ENCODE data around the gene MPST.

DNA sequence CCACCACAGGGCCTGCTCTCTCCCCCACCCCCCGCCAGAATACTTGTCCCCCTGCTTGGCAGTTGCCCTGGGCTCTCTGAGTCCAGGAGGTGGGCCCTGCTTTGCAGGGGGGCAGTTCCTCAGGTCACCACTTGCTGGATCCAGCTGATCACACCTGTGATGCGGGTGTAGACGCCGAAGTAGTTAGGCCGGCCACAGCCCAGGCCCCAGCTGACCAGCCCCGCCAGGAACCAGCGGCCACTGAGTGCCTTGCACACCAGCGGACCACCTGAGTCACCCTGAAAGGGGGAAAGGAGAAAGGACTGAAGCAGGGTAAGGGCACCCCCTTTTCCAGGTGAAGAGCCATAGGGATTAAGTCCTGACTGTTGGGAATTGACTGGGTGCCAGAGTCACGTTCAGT lies 46.4 kb downstream of the MPST start:
- TF ChIP-seq EZH2 (IDR thresholded peaks at IDR 0.05) (no peak), POLR2AphosphoS5 (IDR thresholded peaks at IDR 0.05; ENCODE audit: borderline replicate concordance, low read depth, low read length) (no peak)

Measured in SK-N-MC (cell line).